ENCODE data around the gene REEP1.

REEP1 gene

GRCh38 chr2:86241611-86242010 is 95.8 kb downstream of the REEP1 start:
- DNase-seq (ENCODE audit: low spot score): no peak
- in situ Hi-C loops (cut with MboI; ENCODE audit: low pct_unique_long_range_greater_than_20kb, low sequenced_read_pairs, unreplicated experiment): no loop called here
- TF ChIP-seq, protein P1, sequence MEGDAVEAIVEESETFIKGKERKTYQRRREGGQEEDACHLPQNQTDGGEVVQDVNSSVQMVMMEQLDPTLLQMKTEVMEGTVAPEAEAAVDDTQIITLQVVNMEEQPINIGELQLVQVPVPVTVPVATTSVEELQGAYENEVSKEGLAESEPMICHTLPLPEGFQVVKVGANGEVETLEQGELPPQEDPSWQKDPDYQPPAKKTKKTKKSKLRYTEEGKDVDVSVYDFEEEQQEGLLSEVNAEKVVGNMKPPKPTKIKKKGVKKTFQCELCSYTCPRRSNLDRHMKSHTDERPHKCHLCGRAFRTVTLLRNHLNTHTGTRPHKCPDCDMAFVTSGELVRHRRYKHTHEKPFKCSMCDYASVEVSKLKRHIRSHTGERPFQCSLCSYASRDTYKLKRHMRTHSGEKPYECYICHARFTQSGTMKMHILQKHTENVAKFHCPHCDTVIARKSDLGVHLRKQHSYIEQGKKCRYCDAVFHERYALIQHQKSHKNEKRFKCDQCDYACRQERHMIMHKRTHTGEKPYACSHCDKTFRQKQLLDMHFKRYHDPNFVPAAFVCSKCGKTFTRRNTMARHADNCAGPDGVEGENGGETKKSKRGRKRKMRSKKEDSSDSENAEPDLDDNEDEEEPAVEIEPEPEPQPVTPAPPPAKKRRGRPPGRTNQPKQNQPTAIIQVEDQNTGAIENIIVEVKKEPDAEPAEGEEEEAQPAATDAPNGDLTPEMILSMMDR (IDR thresholded peaks at IDR 0.05; ENCODE audit: extremely low read depth, insufficient read depth, missing control alignments): no peak

DNA sequence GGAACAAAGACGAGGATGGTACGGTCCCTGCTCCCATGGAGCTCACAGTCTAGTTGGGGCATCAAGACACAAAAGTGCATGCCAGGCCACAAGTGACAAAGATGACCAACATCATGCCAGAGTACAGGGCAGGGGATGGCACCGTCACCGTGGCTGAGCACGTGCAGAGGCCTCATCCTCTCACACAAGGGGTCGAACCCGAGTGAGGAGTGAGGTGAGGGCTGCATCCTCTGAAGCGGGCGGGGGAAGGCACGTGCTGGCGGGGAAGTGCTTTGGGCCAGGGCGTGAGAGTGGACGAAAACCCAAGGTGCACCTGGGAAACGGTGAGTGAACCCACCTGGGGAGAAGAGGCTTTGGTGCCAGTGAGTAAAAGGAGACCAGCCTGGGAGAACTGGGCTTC is 97.2 kb downstream of the REEP1 start:
- in situ Hi-C loops (cut with MboI; ENCODE audit: low pct_unique_long_range_greater_than_20kb, low sequenced_read_pairs, unreplicated experiment): no loop called here
- TF ChIP-seq, protein P1 (IDR thresholded peaks at IDR 0.05; ENCODE audit: extremely low read depth, insufficient read depth, missing control alignments): no peak
- DNase-seq (ENCODE audit: low spot score): no peak

GRCh38 chr2:86239745-86240144 is 97.7 kb downstream of the REEP1 start:
- in situ Hi-C loops (cut with MboI; ENCODE audit: low pct_unique_long_range_greater_than_20kb, low sequenced_read_pairs, unreplicated experiment): no loop called here
- TF ChIP-seq, protein P1 (IDR thresholded peaks at IDR 0.05; ENCODE audit: extremely low read depth, insufficient read depth, missing control alignments): no peak
- DNase-seq (ENCODE audit: low spot score): no peak

DNA sequence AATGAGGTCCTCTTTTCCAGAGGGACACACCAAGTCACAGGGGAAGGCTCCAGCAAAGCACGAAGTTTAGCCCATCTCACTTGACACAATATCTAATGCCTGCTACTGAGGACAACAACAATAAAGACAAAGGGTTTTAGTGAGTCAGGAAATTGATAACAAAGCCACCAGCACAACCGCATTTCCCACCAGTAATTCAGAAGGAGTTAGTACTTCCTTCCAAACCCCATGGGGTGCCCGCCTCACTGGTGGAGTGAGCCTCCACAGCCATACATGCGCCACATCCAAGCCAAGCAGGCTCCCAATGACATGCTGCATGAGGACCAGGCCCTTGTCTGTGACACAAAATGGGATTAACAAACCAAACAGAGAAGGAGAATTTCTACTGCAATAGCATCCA is 98.1 kb downstream of the REEP1 start:
- in situ Hi-C loops (cut with MboI; ENCODE audit: low pct_unique_long_range_greater_than_20kb, low sequenced_read_pairs, unreplicated experiment): no loop called here
- no peak for DNase-seq (ENCODE audit: low spot score)
- TF ChIP-seq, protein P1 (IDR thresholded peaks at IDR 0.05; ENCODE audit: extremely low read depth, insufficient read depth, missing control alignments): no peak

GRCh38 chr2:86238354-86238753 is 99.1 kb downstream of the REEP1 start:
- TF ChIP-seq, protein P1 (IDR thresholded peaks at IDR 0.05; ENCODE audit: extremely low read depth, insufficient read depth, missing control alignments): no peak
- peak; percentile 74 for DNase-seq (ENCODE audit: low spot score)
- in situ Hi-C loops (cut with MboI; ENCODE audit: low pct_unique_long_range_greater_than_20kb, low sequenced_read_pairs, unreplicated experiment): no loop called here

DNA sequence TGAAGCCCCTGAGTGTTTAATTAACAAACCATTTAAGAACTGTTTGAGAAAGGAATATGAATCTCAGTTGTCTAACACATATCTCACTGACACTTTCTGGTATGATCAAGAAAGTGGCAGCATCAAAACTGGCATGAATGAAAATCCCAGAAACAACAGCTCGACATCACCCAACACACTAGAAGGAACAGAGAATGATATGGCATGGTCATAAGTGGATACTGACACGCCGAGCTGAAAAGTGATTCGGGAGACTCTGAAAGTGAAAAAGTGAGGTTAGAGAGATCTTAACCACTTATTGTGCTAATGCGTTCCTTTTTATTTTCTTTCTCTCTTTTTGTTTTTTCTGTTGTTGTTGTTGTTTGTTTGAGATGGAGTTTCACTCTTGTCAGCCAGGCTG is 100.3 kb downstream of the REEP1 start:
- DNase-seq (ENCODE audit: low spot score): no peak
- TF ChIP-seq, protein P1 (IDR thresholded peaks at IDR 0.05; ENCODE audit: extremely low read depth, insufficient read depth, missing control alignments): no peak
- in situ Hi-C loops (cut with MboI; ENCODE audit: low pct_unique_long_range_greater_than_20kb, low sequenced_read_pairs, unreplicated experiment): no loop called here

Data from GM13977 (cell line).